HG03039 (cell line): ENCODE results near the gene SHISA7.
"Not testable (repeated sequence)": the region's sequence is repeated elsewhere in the genome, so short reads cannot be mapped to it uniquely, and the experiment has no call there.

Experiments used
- ATAC-seq: cut with Tn5 transposase; IDR thresholded peaks from one replicate; pipeline ENCODE4 v1.9.1; 2021; ENCODE audit warnings: mild to moderate bottlenecking, moderate library complexity; ENCODE audit not compliant: unreplicated experiment

The SHISA7 gene

GRCh38 chr19:55448175-55448490, 5.0 kb upstream of the SHISA7 start:
- ATAC-seq = not testable (repeated sequence)

GRCh38 chr19:55447421-55448174, 4.5 kb upstream of the SHISA7 start:
- ATAC-seq = no peak

GRCh38 chr19:55446060-55446459, 3.0 kb upstream of the SHISA7 start:
- no peak for ATAC-seq

GRCh38 chr19:55444646-55445045, 1.5 kb upstream of the SHISA7 start:
- no peak for ATAC-seq

GRCh38 chr19:55443824-55444480, 852 bp upstream of the SHISA7 start:
- no peak for ATAC-seq

GRCh38 chr19:55442372-55442961, 633 bp downstream of the SHISA7 start:
- ATAC-seq = no peak

GRCh38 chr19:55441692-55442321, 1.3 kb downstream of the SHISA7 start:
- no peak for ATAC-seq

- ATAC-seq = no peak
Observed at GRCh38 chr19:55441319-55441691, 1.8 kb downstream of the SHISA7 start.

GRCh38 chr19:55440411-55441105, 2.5 kb downstream of the SHISA7 start:
- ATAC-seq = no peak

GRCh38 chr19:55439052-55439451, 4.0 kb downstream of the SHISA7 start:
- no peak for ATAC-seq

- ATAC-seq = no peak
Observed at GRCh38 chr19:55437410-55437809, 5.7 kb downstream of the SHISA7 start.

- ATAC-seq = no peak
Observed at GRCh38 chr19:55436847-55437246, 6.3 kb downstream of the SHISA7 start.

GRCh38 chr19:55435020-55435419, 8.1 kb downstream of the SHISA7 start:
- ATAC-seq = no peak

- ATAC-seq = no peak
Observed at GRCh38 chr19:55434356-55434919, 8.7 kb downstream of the SHISA7 start.

GRCh38 chr19:55433292-55433691, 9.8 kb downstream of the SHISA7 start:
- no peak for ATAC-seq

- ATAC-seq = no peak
Observed at GRCh38 chr19:55432241-55432959, 10.7 kb downstream of the SHISA7 start.

GRCh38 chr19:55431183-55431582, 11.9 kb downstream of the SHISA7 start:
- no peak for ATAC-seq

- ATAC-seq = no peak
Observed at GRCh38 chr19:55426042-55426441, 17.1 kb downstream of the SHISA7 start.

- ATAC-seq = no peak
Observed at GRCh38 chr19:55424518-55424917, 18.6 kb downstream of the SHISA7 start.
